Measurements from ENCODE around the gene MRPL24.

MRPL24 gene

GRCh38 chr1:156772222-156772621, 31.3 kb upstream of the MRPL24 start:
- POLR2A ChIA-PET: interaction anchor here (1.2 to 1.3 kb wide), 2 partner anchors 20 to 44 kb away, joined by 4 to 6 read pairs; partner anchors contain the start of genes HDGF, ISG20L2 and METTL25B
- CTCF ChIA-PET: interaction anchor here (0.6 to 3.6 kb wide), 8 partner anchors 9 to 113 kb away, joined by 3 to 31 read pairs (median 4); partner anchors contain the start of genes ISG20L2, METTL25B and MRPL24
- H3K4me3 ChIP-seq (ENCODE audit: low read depth, low read length): no peak overlapping the region
- H3K9me3 ChIP-seq (ENCODE audit: control insufficient read depth, insufficient read depth, low read depth, low read length): no peaks in the 10 kb centered on the region
- H3K4me1 ChIP-seq (ENCODE audit: control insufficient read depth, insufficient read depth, low read length): peaks cover 14% of the 10 kb centered on the region
- TF ChIP-seq ZNF394 (tag by site-specific recombination; IDR thresholded peaks at IDR 0.05; ENCODE audit: borderline replicate concordance) (no peak), ZNF701 (tag by site-specific recombination; IDR thresholded peaks at IDR 0.05) (no peak), ZNF132 (tag by site-specific recombination; IDR thresholded peaks at IDR 0.05; ENCODE audit: borderline replicate concordance) (no peak), ZNF513 (tag by site-specific recombination; IDR thresholded peaks at IDR 0.05) (no peak), PRDM4 (tag by site-specific recombination; IDR thresholded peaks at IDR 0.05) (no peak), ZNF580 (tag by site-specific recombination; IDR thresholded peaks at IDR 0.05) (no peak), PATZ1 (tag by site-specific recombination; IDR thresholded peaks at IDR 0.05) (no peak), ZFP37 (tag by site-specific recombination; IDR thresholded peaks at IDR 0.05) (no peak), PRDM6 (tag by site-specific recombination; IDR thresholded peaks at IDR 0.05) (no peak), ZBTB48 (tag by site-specific recombination; IDR thresholded peaks at IDR 0.05) (no peak), ZBTB49 (tag by site-specific recombination; IDR thresholded peaks at IDR 0.05; ENCODE audit: low read depth) (no peak), ZNF768 (tag by site-specific recombination; IDR thresholded peaks at IDR 0.05) (no peak), ZFHX2 (tag by site-specific recombination; conservative IDR thresholded peaks at IDR 0.05) (no peak), SP3 (tag by site-specific recombination; IDR thresholded peaks at IDR 0.05) (no peak), GLI4 (tag by site-specific recombination; IDR thresholded peaks at IDR 0.05) (no peak), ZNF664 (tag by site-specific recombination; IDR thresholded peaks at IDR 0.05) (no peak), ZNF585B (tag by site-specific recombination; IDR thresholded peaks at IDR 0.05) (no peak), ZNF10 (tag by site-specific recombination; IDR thresholded peaks at IDR 0.05) (no peak)
- H3K27ac ChIP-seq (ENCODE audit: extremely low read depth, low read depth, low read length): no peak overlapping the region
- peaks cover 4 to 57% of the 10 kb centered on the region in 2 experiments; a peak in 2 of 3 replicates for H3K36me3 ChIP-seq (ENCODE audit: control insufficient read depth in 2 of 2, insufficient read depth in 1 of 2, low read length in 2 of 2)

Measured in HEK293 (cell line).